ENCODE results near the gene RANBP2. TPM values are rescaled to one million over a fixed set of nuclear protein-coding genes. Genes with fewer than 3 reads are reported as not detected.
"Not testable (repeated sequence)": the region's sequence is repeated elsewhere in the genome, so short reads cannot be mapped to it uniquely, and the experiment has no call there.

The RANBP2 gene
- 25.8 and 26.0 TPM in 2 replicates for polyA plus RNA-seq (2013)

GRCh38 chr2:108719149-108720044, at the start of gene RANBP2:
Gene RANBP2, plus strand, starts transcription at chr2:108719482. Its CDS starts 125 bp downstream, at chr2:108719607.
- Histone ChIP-seq H3K4me3 (ENCODE audit: low read depth, low read length) (peak within 1 kb of the TSS; percentile 90), H2BK5ac (ENCODE audit: low read depth, low read length, poor library complexity) (peak within 1 kb of the TSS; percentile 76), H3K27ac (ENCODE audit: low read depth, low read length) (peak within 1 kb of the TSS; percentile 80), H2AFZ (ENCODE audit: insufficient read depth, low read length, poor library complexity) (peak within 1 kb of the TSS; percentile 100), H2BK12ac (ENCODE audit: low read length) (no peak within 1 kb of the TSS), H2BK120ac (ENCODE audit: insufficient read depth, low read length, poor library complexity) (peak within 1 kb of the TSS; percentile 92), H3K79me2 (ENCODE audit: control insufficient read depth, insufficient read depth, low read length, poor library complexity) (peaks cover 4% of the 10 kb centered on the region), H3K14ac (ENCODE audit: low read length) (peak within 1 kb of the TSS; percentile 99), H3K18ac (ENCODE audit: low read length) (peak within 1 kb of the TSS; percentile 99), H3K36me3 (ENCODE audit: control insufficient read depth in 1 of 2, insufficient read depth in 2 of 2, low read length in 2 of 2) (no peaks in the 10 kb centered on the region), H3K9me3 (ENCODE audit: insufficient read depth, low read depth, low read length) (no peaks in the 10 kb centered on the region), H3K27me3 (ENCODE audit: insufficient read depth, low read length) (no peaks in the 10 kb centered on the region), H3K4me1 (ENCODE audit: control insufficient read depth in 1 of 2, insufficient read depth in 2 of 2, low read length in 2 of 2) (peaks cover 0 to 3% of the 10 kb centered on the region in 2 experiments), H3K4ac (ENCODE audit: low read depth, low read length) (peak within 1 kb of the TSS; percentile 82), H3K9ac (ENCODE audit: low read length) (peak within 1 kb of the TSS; percentile 85), H4K8ac (ENCODE audit: low read depth, low read length) (peak within 1 kb of the TSS; percentile 100), H4K12ac (ENCODE audit: low read depth, low read length) (peak within 1 kb of the TSS; percentile 99), H3K4me2 (ENCODE audit: low read length) (peak within 1 kb of the TSS; percentile 72), H3K79me1 (ENCODE audit: low read length) (peaks cover 4% of the 10 kb centered on the region), H3K23ac (ENCODE audit: low read length) (no peak within 1 kb of the TSS), H4K91ac (ENCODE audit: low read depth, low read length) (peak within 1 kb of the TSS; percentile 91), H2AK5ac (ENCODE audit: low read length) (peak within 1 kb of the TSS; percentile 81)
- DNase-seq: peak; percentile 99
- WGBS (ENCODE audit: extremely low coverage, insufficient coverage, insufficient read length): no CpG with 5 or more reads among the region's 97 CpGs

DNA sequence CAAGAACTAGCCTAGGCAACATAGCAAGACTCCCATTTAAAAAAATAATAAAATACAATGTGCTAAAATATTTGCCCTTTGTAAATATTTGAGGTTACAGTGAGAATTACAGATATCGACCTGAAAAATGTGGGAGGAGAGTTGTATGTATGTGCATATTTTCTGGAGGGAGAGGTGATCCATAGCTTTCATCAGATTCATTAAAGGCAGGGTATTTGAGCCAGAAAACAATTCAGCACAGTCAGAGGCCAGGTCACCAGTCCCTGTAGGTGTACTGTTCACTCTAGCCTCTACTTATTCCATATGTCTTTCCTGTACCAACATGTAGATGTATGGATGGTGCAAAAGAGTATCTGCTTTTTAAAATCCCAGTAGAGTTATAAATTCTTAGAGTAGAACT, 49.0 kb upstream of the RANBP2 start:
- not testable (repeated sequence) for H3K4ac ChIP-seq (ENCODE audit: low read depth, low read length); H3K79me1 ChIP-seq (ENCODE audit: low read length); H2AFZ ChIP-seq (ENCODE audit: insufficient read depth, low read length, poor library complexity); H3K9ac ChIP-seq (ENCODE audit: low read length); H3K79me2 ChIP-seq (ENCODE audit: control insufficient read depth, insufficient read depth, low read length, poor library complexity); H3K4me3 ChIP-seq (ENCODE audit: low read depth, low read length); H4K8ac ChIP-seq (ENCODE audit: low read depth, low read length); H3K27me3 ChIP-seq (ENCODE audit: insufficient read depth, low read length); H3K23ac ChIP-seq (ENCODE audit: low read length); H4K91ac ChIP-seq (ENCODE audit: low read depth, low read length); H2BK12ac ChIP-seq (ENCODE audit: low read length); H2BK120ac ChIP-seq (ENCODE audit: insufficient read depth, low read length, poor library complexity); H3K9me3 ChIP-seq (ENCODE audit: insufficient read depth, low read depth, low read length); H3K18ac ChIP-seq (ENCODE audit: low read length); H3K4me1 ChIP-seq (ENCODE audit: control insufficient read depth in 1 of 2, insufficient read depth in 2 of 2, low read length in 2 of 2); H3K27ac ChIP-seq (ENCODE audit: low read depth, low read length); H2BK5ac ChIP-seq (ENCODE audit: low read depth, low read length, poor library complexity); H4K12ac ChIP-seq (ENCODE audit: low read depth, low read length); H3K4me2 ChIP-seq (ENCODE audit: low read length); DNase-seq; H3K14ac ChIP-seq (ENCODE audit: low read length); H2AK5ac ChIP-seq (ENCODE audit: low read length)
- H3K36me3 ChIP-seq (ENCODE audit: control insufficient read depth in 1 of 2, insufficient read depth in 2 of 2, low read length in 2 of 2): peaks cover 4 to 11% of the 10 kb centered on the region in 2 experiments
- no CpG with 5 or more reads among the region's 1 CpG for WGBS (ENCODE audit: extremely low coverage, insufficient coverage, insufficient read length)

DNA sequence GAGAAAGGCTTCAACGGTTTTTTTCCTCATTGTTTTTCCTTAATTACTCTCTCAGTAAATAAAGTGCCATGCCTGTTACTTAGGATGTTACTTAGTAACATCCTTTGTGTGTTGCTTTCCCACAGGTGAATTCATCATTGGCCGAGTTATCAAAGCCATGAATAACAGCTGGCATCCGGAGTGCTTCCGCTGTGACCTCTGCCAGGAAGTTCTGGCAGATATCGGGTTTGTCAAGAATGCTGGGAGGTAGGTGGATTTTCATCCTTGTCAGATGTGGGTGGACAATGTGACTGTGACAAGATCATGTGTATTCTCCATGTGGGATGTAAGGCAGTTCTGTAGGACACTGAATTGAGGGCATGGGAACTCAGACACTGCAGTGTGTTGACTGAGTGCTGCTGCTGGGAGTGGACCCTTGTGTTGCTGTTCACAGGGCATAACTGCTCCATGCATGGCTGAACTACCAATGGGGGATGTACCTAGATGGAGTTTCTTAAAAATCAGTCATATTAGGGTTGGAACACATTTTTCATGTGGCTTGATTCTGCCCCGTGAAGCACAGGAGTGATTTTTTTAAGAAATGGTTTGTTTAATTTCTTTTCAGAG, 47.0 kb upstream of the RANBP2 start:
- not testable (repeated sequence) for H3K4ac ChIP-seq (ENCODE audit: low read depth, low read length); H3K27ac ChIP-seq (ENCODE audit: low read depth, low read length); H3K14ac ChIP-seq (ENCODE audit: low read length); H2BK12ac ChIP-seq (ENCODE audit: low read length); H3K18ac ChIP-seq (ENCODE audit: low read length); H3K23ac ChIP-seq (ENCODE audit: low read length); DNase-seq; H2BK5ac ChIP-seq (ENCODE audit: low read depth, low read length, poor library complexity); H3K4me1 ChIP-seq (ENCODE audit: control insufficient read depth in 1 of 2, insufficient read depth in 2 of 2, low read length in 2 of 2); H3K9ac ChIP-seq (ENCODE audit: low read length); H3K4me3 ChIP-seq (ENCODE audit: low read depth, low read length); H2AFZ ChIP-seq (ENCODE audit: insufficient read depth, low read length, poor library complexity); H3K36me3 ChIP-seq (ENCODE audit: control insufficient read depth in 1 of 2, insufficient read depth in 2 of 2, low read length in 2 of 2); H2AK5ac ChIP-seq (ENCODE audit: low read length); H4K8ac ChIP-seq (ENCODE audit: low read depth, low read length); H3K4me2 ChIP-seq (ENCODE audit: low read length); H3K9me3 ChIP-seq (ENCODE audit: insufficient read depth, low read depth, low read length); H3K79me1 ChIP-seq (ENCODE audit: low read length); H3K27me3 ChIP-seq (ENCODE audit: insufficient read depth, low read length); H4K12ac ChIP-seq (ENCODE audit: low read depth, low read length); H4K91ac ChIP-seq (ENCODE audit: low read depth, low read length); H3K79me2 ChIP-seq (ENCODE audit: control insufficient read depth, insufficient read depth, low read length, poor library complexity); H2BK120ac ChIP-seq (ENCODE audit: insufficient read depth, low read length, poor library complexity)
- WGBS (ENCODE audit: extremely low coverage, insufficient coverage, insufficient read length): no CpG with 5 or more reads among the region's 6 CpGs

DNA sequence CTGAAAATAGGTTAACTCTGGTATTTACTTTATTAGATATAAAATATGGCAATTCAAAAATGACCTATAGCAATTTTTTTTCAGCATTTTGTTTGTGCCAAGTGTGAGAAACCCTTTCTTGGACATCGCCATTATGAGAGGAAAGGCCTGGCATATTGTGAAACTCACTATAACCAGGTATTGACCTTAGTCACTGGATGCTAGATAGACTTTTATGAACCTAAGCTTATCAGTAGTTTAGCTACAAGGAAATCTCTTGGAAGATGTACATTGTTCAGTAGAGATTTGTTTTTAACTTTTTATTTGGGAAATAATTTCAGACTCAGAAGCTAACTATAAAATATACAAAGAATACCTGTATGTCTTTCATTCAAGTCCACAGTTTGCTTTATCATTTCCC, 42.8 kb upstream of the RANBP2 start:
- not testable (repeated sequence) for H3K23ac ChIP-seq (ENCODE audit: low read length); H3K4me1 ChIP-seq (ENCODE audit: control insufficient read depth in 1 of 2, insufficient read depth in 2 of 2, low read length in 2 of 2); H3K18ac ChIP-seq (ENCODE audit: low read length); H2BK12ac ChIP-seq (ENCODE audit: low read length); H3K79me1 ChIP-seq (ENCODE audit: low read length); H4K8ac ChIP-seq (ENCODE audit: low read depth, low read length); H4K12ac ChIP-seq (ENCODE audit: low read depth, low read length); H3K9me3 ChIP-seq (ENCODE audit: insufficient read depth, low read depth, low read length); H3K9ac ChIP-seq (ENCODE audit: low read length); H3K27me3 ChIP-seq (ENCODE audit: insufficient read depth, low read length); H3K4ac ChIP-seq (ENCODE audit: low read depth, low read length); H2BK5ac ChIP-seq (ENCODE audit: low read depth, low read length, poor library complexity); H2AFZ ChIP-seq (ENCODE audit: insufficient read depth, low read length, poor library complexity); H4K91ac ChIP-seq (ENCODE audit: low read depth, low read length); H2AK5ac ChIP-seq (ENCODE audit: low read length); H3K4me3 ChIP-seq (ENCODE audit: low read depth, low read length); H3K14ac ChIP-seq (ENCODE audit: low read length); DNase-seq; H3K27ac ChIP-seq (ENCODE audit: low read depth, low read length); H3K4me2 ChIP-seq (ENCODE audit: low read length); H2BK120ac ChIP-seq (ENCODE audit: insufficient read depth, low read length, poor library complexity); H3K79me2 ChIP-seq (ENCODE audit: control insufficient read depth, insufficient read depth, low read length, poor library complexity)
- peaks cover 12 to 23% of the 10 kb centered on the region in 2 experiments for H3K36me3 ChIP-seq (ENCODE audit: control insufficient read depth in 1 of 2, insufficient read depth in 2 of 2, low read length in 2 of 2)
- no CpG with 5 or more reads among the region's 1 CpG for WGBS (ENCODE audit: extremely low coverage, insufficient coverage, insufficient read length)

Data from trophoblast cell (in vitro differentiated cells and primary cell).